Fibroblast of skin of left quadriceps (primary cell): ENCODE measurements around the gene NR2C2AP.
"Not testable (repeated sequence)": the region's sequence is repeated elsewhere in the genome, so short reads cannot be mapped to it uniquely, and the experiment has no call there.

Experiments used
- DNase-seq, 2 experiments: peaks; one replicate each; pipeline ENCODE4 v3.0.0-alpha.2; 2013; ENCODE audit warnings: low read depth in 2 of 2

NR2C2AP gene

GRCh38 chr19:19185853-19186740, 17.1 kb downstream of the NR2C2AP start:
- DNase-seq, result no peak

GRCh38 chr19:19181488-19181998, 21.7 kb downstream of the NR2C2AP start:
- no peak for DNase-seq

- no peak for DNase-seq
These were observed 23.4 kb downstream of the NR2C2AP start for GRCh38 chr19:19179548-19180441.

- DNase-seq, result no peak
These were observed 26.3 kb downstream of the NR2C2AP start for GRCh38 chr19:19176950-19177349.

- DNase-seq, result not testable (repeated sequence)
These were observed 30.0 kb downstream of the NR2C2AP start for GRCh38 chr19:19173243-19173642.

- peak; percentile 46 to 57 for DNase-seq
These were observed 31.2 kb downstream of the NR2C2AP start for GRCh38 chr19:19171821-19172532.

- DNase-seq, result no peak
These were observed 32.1 kb downstream of the NR2C2AP start for GRCh38 chr19:19170873-19171672.

- DNase-seq, result peak in 1 of 2 experiments; percentile 17
These were observed 33.0 kb downstream of the NR2C2AP start, which contains the start of gene MEF2B for GRCh38 chr19:19170053-19170872. MEF2B (minus strand) TSS chr19:19170263; CDS start chr19:19150735, 19,528 bp downstream.

- DNase-seq, result no peak
These were observed 33.8 kb downstream of the NR2C2AP start for GRCh38 chr19:19169236-19170052.

- no peak for DNase-seq
These were observed 35.6 kb downstream of the NR2C2AP start for GRCh38 chr19:19167612-19168011.

- no peak for DNase-seq
These were observed 37.8 kb downstream of the NR2C2AP start for GRCh38 chr19:19165396-19165795.

- no peak for DNase-seq
These were observed 40.7 kb downstream of the NR2C2AP start for GRCh38 chr19:19162495-19162894.

- no peak for DNase-seq
These were observed 42.7 kb downstream of the NR2C2AP start for GRCh38 chr19:19160461-19161035.

- DNase-seq, result no peak
These were observed 43.7 kb downstream of the NR2C2AP start for GRCh38 chr19:19159534-19159933.

GRCh38 chr19:19157808-19158207, 45.4 kb downstream of the NR2C2AP start:
- DNase-seq, result no peak

GRCh38 chr19:19155495-19156219, 47.6 kb downstream of the NR2C2AP start:
- no peak for DNase-seq

GRCh38 chr19:19154768-19155494, 48.3 kb downstream of the NR2C2AP start:
- DNase-seq, result no peak
